EH (cell line): ENCODE results near the gene SCGN.
"Not testable (repeated sequence)": the region's sequence is repeated elsewhere in the genome, so short reads cannot be mapped to it uniquely, and the experiment has no call there.

ENCODE experiments used
- DNase-seq: peaks from one replicate; pipeline ENCODE4 v3.0.0-alpha.2; 2015; ENCODE audit warnings: low read depth

Gene SCGN

GRCh38 chr6:25730907-25731306 lies 78.9 kb downstream of the SCGN start:
- DNase-seq = no peak

- DNase-seq = no peak
Observed at GRCh38 chr6:25731721-25732120, 79.7 kb downstream of the SCGN start.

GRCh38 chr6:25732468-25733198 lies 80.6 kb downstream of the SCGN start:
- no peak for DNase-seq

- DNase-seq = no peak
Observed at GRCh38 chr6:25735261-25735660, 83.2 kb downstream of the SCGN start.

GRCh38 chr6:25743868-25744267 lies 91.9 kb downstream of the SCGN start:
- DNase-seq = no peak

- no peak for DNase-seq
Observed at GRCh38 chr6:25745836-25746235, 93.8 kb downstream of the SCGN start.

GRCh38 chr6:25746968-25747367 lies 95.0 kb downstream of the SCGN start:
- no peak for DNase-seq

GRCh38 chr6:25747477-25747876 lies 95.5 kb downstream of the SCGN start:
- no peak for DNase-seq

- DNase-seq = no peak
Observed at GRCh38 chr6:25748049-25748448, 96.0 kb downstream of the SCGN start.

- DNase-seq = not testable (repeated sequence)
Observed at GRCh38 chr6:25748601-25749517, 96.8 kb downstream of the SCGN start.

GRCh38 chr6:25749837-25750236 lies 97.8 kb downstream of the SCGN start:
- DNase-seq = no peak

- no peak for DNase-seq
Observed at GRCh38 chr6:25750906-25751305, 98.9 kb downstream of the SCGN start.
